ENCODE results near the gene HTR3A. TPM values are rescaled to one million over a fixed set of nuclear protein-coding genes. Genes with fewer than 3 reads are reported as not detected.

Gene HTR3A
- total and polyA plus RNA-seq, 5 experiments from 2014 or later = not detected

DNA sequence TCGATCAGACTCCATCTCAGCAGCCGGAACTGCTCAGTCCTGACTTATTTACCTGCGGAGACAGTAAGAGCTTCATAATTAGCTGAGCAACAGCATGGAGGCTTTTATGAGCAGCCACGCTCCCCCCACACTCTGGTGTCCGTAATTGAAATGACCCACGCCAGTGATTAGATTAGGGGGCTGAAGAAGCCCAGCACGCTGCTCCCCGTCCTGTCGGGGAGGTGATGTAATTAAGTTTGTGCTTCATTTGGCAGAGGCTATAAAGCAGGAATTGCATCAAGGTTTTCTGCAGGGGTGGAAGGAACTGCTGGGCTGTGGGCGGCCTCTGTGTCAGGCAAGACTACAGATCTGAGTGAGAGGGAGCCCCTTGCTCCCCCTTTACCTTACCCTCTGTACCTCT, 22.8 kb upstream of the HTR3A start:
- H3K27me3 Mint-ChIP-seq = peaks cover 14 to 42% (median 27%) of the 10 kb centered on the region in 5 donors
- POLR2A ChIA-PET = no interaction called here
- H3K36me3 Mint-ChIP-seq = no peaks in the 10 kb centered on the region
- no peak overlapping the region for H3K4me3 Mint-ChIP-seq
- no peaks in the 10 kb centered on the region for H3K9me3 Mint-ChIP-seq
- ATAC-seq (no peak), DNase-seq (no peak)
- no peak overlapping the region for H3K27ac Mint-ChIP-seq
- peaks cover 0 to 8% (median 0%) of the 10 kb centered on the region in 4 donors for H3K4me1 Mint-ChIP-seq

DNA sequence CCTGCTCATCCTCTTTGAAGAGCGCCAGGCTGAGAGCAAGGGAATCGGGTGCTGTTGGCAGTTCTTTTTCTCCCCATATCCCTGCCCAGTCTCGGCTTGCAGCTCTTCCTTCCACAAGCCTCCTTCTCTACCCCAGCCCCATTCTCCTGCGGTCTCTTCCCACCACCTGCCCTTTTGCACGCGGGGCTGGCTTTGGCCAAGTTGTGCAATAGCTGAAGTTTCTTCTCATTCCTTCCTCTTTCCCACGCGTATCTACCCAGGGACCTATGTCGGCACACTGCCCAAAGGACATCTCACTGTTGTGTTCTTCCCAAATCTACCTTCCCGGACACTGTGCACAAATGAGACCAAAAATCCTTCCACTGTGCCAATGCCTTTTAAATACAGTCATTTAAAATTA, 22.3 kb upstream of the HTR3A start:
- Mint-ChIP-seq H3K36me3 (no peaks in the 10 kb centered on the region), H3K27ac (peak overlapping the region in 1 of 10 donors; percentile 25), H3K27me3 (peaks cover 14 to 41% (median 27%) of the 10 kb centered on the region in 5 donors), H3K4me1 (peaks cover 0 to 8% (median 0%) of the 10 kb centered on the region in 4 donors), H3K4me3 (no peak overlapping the region), H3K9me3 (no peaks in the 10 kb centered on the region)
- DNase-seq (no peak), ATAC-seq (no peak)
- POLR2A ChIA-PET = no interaction called here

GRCh38 chr11:113954235-113954634, 20.7 kb upstream of the HTR3A start:
- no peaks in the 10 kb centered on the region for H3K9me3 Mint-ChIP-seq
- H3K27me3 Mint-ChIP-seq = peaks cover 15 to 49% (median 23%) of the 10 kb centered on the region in 5 donors
- H3K36me3 Mint-ChIP-seq = no peaks in the 10 kb centered on the region
- no peaks in the 10 kb centered on the region for H3K4me1 Mint-ChIP-seq
- no peak overlapping the region for H3K4me3 Mint-ChIP-seq
- no peak for ATAC-seq
- POLR2A ChIA-PET = no interaction called here
- H3K27ac Mint-ChIP-seq = no peak overlapping the region
- no peak for DNase-seq

DNA sequence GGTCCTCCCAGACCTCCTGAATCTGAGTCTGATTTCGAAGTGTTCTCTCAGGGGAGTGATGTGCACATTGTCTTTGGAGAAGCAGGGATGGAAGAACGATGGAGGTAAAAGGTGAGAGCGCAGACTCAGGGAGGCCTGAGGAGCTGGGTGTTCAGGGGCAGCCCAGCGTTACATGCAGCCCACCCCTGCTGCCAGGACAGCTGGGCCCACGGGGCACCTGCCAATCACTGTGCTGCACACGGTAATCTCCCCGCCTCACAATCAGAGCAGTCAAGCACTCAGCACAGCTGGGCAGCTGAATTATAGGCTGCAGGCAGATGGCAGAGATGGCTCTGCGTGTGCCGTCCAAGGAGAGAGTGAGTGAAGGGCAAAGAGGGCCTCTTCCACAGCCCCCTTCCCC, 17.9 kb upstream of the HTR3A start:
- no peaks in the 10 kb centered on the region for H3K9me3 Mint-ChIP-seq
- no peak overlapping the region for H3K4me3 Mint-ChIP-seq
- POLR2A ChIA-PET = no interaction called here
- DNase-seq = no peak
- no peaks in the 10 kb centered on the region for H3K36me3 Mint-ChIP-seq
- H3K4me1 Mint-ChIP-seq = no peaks in the 10 kb centered on the region
- peaks cover 8 to 30% (median 13%) of the 10 kb centered on the region in 5 donors for H3K27me3 Mint-ChIP-seq
- ATAC-seq = no peak
- peak overlapping the region in 1 of 10 donors; percentile 18 for H3K27ac Mint-ChIP-seq

- POLR2A ChIA-PET = no interaction called here
- H3K36me3 Mint-ChIP-seq = no peaks in the 10 kb centered on the region
- H3K27me3 Mint-ChIP-seq = peaks cover 0 to 16% (median 4%) of the 10 kb centered on the region in 5 donors
- H3K4me3 Mint-ChIP-seq = no peak overlapping the region
- H3K4me1 Mint-ChIP-seq = peaks cover 0 to 2% (median 0%) of the 10 kb centered on the region in 4 donors
- DNase-seq (no peak), ATAC-seq (no peak)
- no peak overlapping the region for H3K27ac Mint-ChIP-seq
- H3K9me3 Mint-ChIP-seq = no peaks in the 10 kb centered on the region
Measured at GRCh38 chr11:113960702-113961330, 14.1 kb upstream of the HTR3A start.

- Mint-ChIP-seq H3K36me3 (no peaks in the 10 kb centered on the region), H3K27ac (no peak overlapping the region), H3K4me3 (no peak overlapping the region), H3K9me3 (no peaks in the 10 kb centered on the region), H3K4me1 (peaks cover 0 to 2% (median 0%) of the 10 kb centered on the region in 4 donors), H3K27me3 (peaks cover 1 to 8% (median 4%) of the 10 kb centered on the region in 5 donors)
- DNase-seq (no peak), ATAC-seq (no peak)
- POLR2A ChIA-PET = no interaction called here
Measured at GRCh38 chr11:113967361-113967760, 7.5 kb upstream of the HTR3A start.

GRCh38 chr11:113971506-113972195, 3.3 kb upstream of the HTR3A start:
- no peak for ATAC-seq
- Mint-ChIP-seq H3K9me3 (no peaks in the 10 kb centered on the region), H3K27me3 (peaks cover 0 to 7% (median 5%) of the 10 kb centered on the region in 5 donors), H3K4me1 (peaks cover 0 to 6% (median 0%) of the 10 kb centered on the region in 4 donors), H3K4me3 (no peak overlapping the region), H3K36me3 (no peaks in the 10 kb centered on the region), H3K27ac (no peak overlapping the region)
- POLR2A ChIA-PET = no interaction called here
- DNase-seq = no peak

DNA sequence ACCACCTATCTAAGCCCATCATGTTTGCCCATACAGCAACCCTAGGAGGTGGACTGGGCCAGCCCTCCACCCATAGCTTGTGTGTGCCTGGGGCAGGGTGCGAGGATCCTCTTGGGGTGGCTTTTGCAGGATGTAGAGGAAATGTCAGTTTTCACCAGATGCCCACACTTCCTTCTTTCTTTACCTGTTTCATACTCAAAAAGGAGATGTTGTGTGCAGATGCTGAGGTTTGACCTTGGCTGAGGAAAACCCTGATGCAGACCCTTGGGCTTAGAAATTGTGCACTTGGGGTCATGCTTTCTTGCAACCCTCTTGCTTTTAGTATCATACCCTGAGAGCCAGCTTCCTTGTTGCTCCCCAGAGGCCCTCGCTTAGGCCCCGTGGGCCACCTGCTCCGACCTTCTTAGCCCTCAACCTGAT, 2.2 kb downstream of the HTR3A start:
- no peaks in the 10 kb centered on the region for H3K36me3 Mint-ChIP-seq
- peak in 1 of 2 donors; percentile 30 for ATAC-seq
- peak overlapping the region in 1 of 10 donors; percentile 11 for H3K27ac Mint-ChIP-seq
- peaks cover 5 to 23% (median 11%) of the 10 kb centered on the region in 5 donors for H3K27me3 Mint-ChIP-seq
- no peak for DNase-seq
- no peaks in the 10 kb centered on the region for H3K9me3 Mint-ChIP-seq
- H3K4me3 Mint-ChIP-seq = peak overlapping the region in 1 of 10 donors; percentile 15
- POLR2A ChIA-PET = no interaction called here
- H3K4me1 Mint-ChIP-seq = peaks cover 0 to 30% (median 5%) of the 10 kb centered on the region in 4 donors

DNA sequence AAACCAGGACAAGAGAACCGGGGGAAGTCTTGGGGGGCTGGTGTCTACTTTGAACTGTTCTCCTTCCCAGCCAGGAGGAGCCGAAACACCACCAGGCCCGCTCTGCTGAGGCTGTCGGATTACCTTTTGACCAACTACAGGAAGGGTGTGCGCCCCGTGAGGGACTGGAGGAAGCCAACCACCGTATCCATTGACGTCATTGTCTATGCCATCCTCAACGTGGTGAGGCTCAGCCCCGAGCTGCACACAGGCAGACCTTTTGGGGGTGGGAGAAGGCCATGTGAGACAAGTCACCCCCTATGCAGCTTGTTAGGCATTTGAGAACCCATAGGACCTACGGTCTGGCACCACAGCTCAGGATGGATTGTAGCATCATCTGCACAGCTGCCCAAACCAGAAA, 2.8 kb downstream of the HTR3A start:
- H3K27ac Mint-ChIP-seq = peak overlapping the region in 1 of 10 donors; percentile 11
- POLR2A ChIA-PET = no interaction called here
- no peaks in the 10 kb centered on the region for H3K9me3 Mint-ChIP-seq

GRCh38 chr11:113979431-113979830, 4.5 kb downstream of the HTR3A start:
- Mint-ChIP-seq H3K4me3 (no peak overlapping the region), H3K27me3 (peaks cover 5 to 23% (median 10%) of the 10 kb centered on the region in 5 donors), H3K4me1 (peaks cover 0 to 30% (median 5%) of the 10 kb centered on the region in 4 donors), H3K27ac (no peak overlapping the region), H3K36me3 (no peaks in the 10 kb centered on the region), H3K9me3 (no peaks in the 10 kb centered on the region)
- DNase-seq = no peak
- POLR2A ChIA-PET = no interaction called here
- no peak for ATAC-seq

More for the DNA sequence above, 2.8 kb downstream of the HTR3A start:
- Mint-ChIP-seq H3K4me3 (peak overlapping the region in 1 of 10 donors; percentile 15), H3K4me1 (peaks cover 0 to 30% (median 5%) of the 10 kb centered on the region in 4 donors), H3K36me3 (no peaks in the 10 kb centered on the region), H3K27me3 (peaks cover 5 to 23% (median 7%) of the 10 kb centered on the region in 5 donors)
- ATAC-seq (peak in 1 of 2 donors; percentile 64), DNase-seq (peak in 1 of 10 donors; percentile 11)

DNA sequence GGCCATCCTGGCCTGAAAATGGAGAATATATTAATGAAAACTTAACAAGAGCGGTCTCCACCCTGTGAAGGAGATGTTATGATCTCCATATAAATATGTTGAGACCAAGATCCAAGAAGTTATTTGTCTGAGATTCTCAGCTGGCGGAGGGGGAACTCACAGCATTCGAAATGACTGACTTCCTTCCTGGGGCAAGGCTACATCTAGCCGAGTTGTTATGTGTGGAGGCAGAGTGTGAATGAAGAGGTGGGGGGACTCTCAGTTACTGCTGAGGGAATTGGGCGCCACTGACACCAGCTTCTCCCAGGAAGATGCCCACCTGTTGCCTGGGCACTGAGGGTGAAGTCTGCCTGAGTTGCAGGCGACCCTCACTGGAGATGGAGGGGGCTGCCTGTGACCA, 5.9 kb downstream of the HTR3A start:
- DNase-seq = no peak
- Mint-ChIP-seq H3K36me3 (no peaks in the 10 kb centered on the region), H3K4me1 (peaks cover 0 to 30% (median 5%) of the 10 kb centered on the region in 4 donors), H3K9me3 (no peaks in the 10 kb centered on the region), H3K27me3 (peaks cover 7 to 23% (median 13%) of the 10 kb centered on the region in 5 donors), H3K27ac (no peak overlapping the region), H3K4me3 (no peak overlapping the region)
- ATAC-seq = no peak
- POLR2A ChIA-PET = no interaction called here

GRCh38 chr11:113982306-113982705, 7.4 kb downstream of the HTR3A start:
- DNase-seq = no peak
- ATAC-seq = no peak
- POLR2A ChIA-PET = no interaction called here
- Mint-ChIP-seq H3K4me1 (peaks cover 0 to 17% (median 4%) of the 10 kb centered on the region in 4 donors), H3K27me3 (peaks cover 9 to 22% (median 16%) of the 10 kb centered on the region in 5 donors), H3K27ac (no peak overlapping the region), H3K9me3 (no peaks in the 10 kb centered on the region), H3K36me3 (no peaks in the 10 kb centered on the region), H3K4me3 (no peak overlapping the region)

DNA sequence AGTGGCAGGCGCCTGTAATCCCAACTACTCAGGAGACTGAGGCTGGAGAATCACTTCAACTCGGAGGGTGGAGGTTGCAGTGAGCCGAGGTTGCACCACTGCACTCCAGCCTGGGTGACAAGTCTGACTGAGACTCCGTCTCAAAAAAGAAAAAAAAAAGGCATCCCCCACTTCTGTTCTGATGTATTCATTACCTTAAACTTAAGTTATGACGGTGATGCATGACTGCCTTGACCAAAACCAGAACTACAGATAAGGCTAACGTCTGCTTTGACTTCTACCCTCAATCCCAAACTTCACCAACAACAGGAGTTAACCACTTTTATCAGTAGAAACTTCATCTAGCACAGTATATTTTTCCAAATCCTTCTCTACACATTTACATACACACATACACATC, 9.9 kb downstream of the HTR3A start:
- Mint-ChIP-seq H3K9me3 (no peaks in the 10 kb centered on the region), H3K36me3 (no peaks in the 10 kb centered on the region), H3K27ac (no peak overlapping the region), H3K4me3 (no peak overlapping the region), H3K4me1 (peaks cover 0 to 5% (median 2%) of the 10 kb centered on the region in 4 donors), H3K27me3 (peaks cover 10 to 22% (median 14%) of the 10 kb centered on the region in 5 donors)
- POLR2A ChIA-PET = no interaction called here
- DNase-seq (no peak), ATAC-seq (no peak)

All from naive thymus-derived CD8-positive, alpha-beta T cell (primary cell).